Hepatocyte (in vitro differentiated cells): ENCODE measurements around the gene EFHC2. TPM values are rescaled to one million over a fixed set of nuclear protein-coding genes. Genes with fewer than 3 reads are reported as not detected.

Source experiments
- DNase-seq: peaks from one replicate; pipeline ENCODE4 v3.0.0-alpha.2; 2016; ENCODE audit warnings: low spot score
- H2AFZ ChIP-seq: fragments of 200-600 bp; sonication (generic); 2 replicates; pipeline ENCODE4 v1.6.0; 2016; ENCODE audit warnings: antibody characterized with exemption, mild to moderate bottlenecking
- H3K27ac ChIP-seq: fragments of 200-600 bp; sonication (generic); 2 replicates; pipeline ENCODE4 v1.5.1; 2016; ENCODE audit warnings: mild to moderate bottlenecking
- H3K27me3 ChIP-seq: fragments of 200-600 bp; sonication (generic); 2 replicates; pipeline ENCODE4 v1.6.1; 2016
- H3K36me3 ChIP-seq: fragments of 200-600 bp; sonication (generic); replicated peaks from 2 replicates; pipeline ENCODE4 v1.5.1; 2016; ENCODE audit warnings: low read depth; ENCODE audit not compliant: insufficient read depth
- H3K4me1 ChIP-seq: fragments of 200-600 bp; sonication (generic); 2 replicates; pipeline ENCODE4 v1.5.1; 2016; ENCODE audit warnings: mild to moderate bottlenecking, moderate library complexity; ENCODE audit not compliant: insufficient read depth
- H3K4me2 ChIP-seq: fragments of 200-600 bp; sonication (generic); 2 replicates; pipeline ENCODE4 v1.6.0; 2016
- H3K4me3 ChIP-seq: fragments of 200-600 bp; sonication (generic); 2 replicates; pipeline ENCODE4 v1.5.1; 2016; ENCODE audit warnings: mild to moderate bottlenecking
- H3K79me2 ChIP-seq: fragments of 200-600 bp; sonication (generic); 2 replicates; pipeline ENCODE4 v1.6.0; 2017; ENCODE audit warnings: mild to moderate bottlenecking
- H3K9me2 ChIP-seq: fragments of 200-600 bp; sonication (generic); replicated peaks from 2 replicates; pipeline ENCODE4 v1.6.0; 2017; ENCODE audit warnings: mild to moderate bottlenecking; ENCODE audit not compliant: insufficient read depth
- H3K9me3 ChIP-seq: fragments of 200-600 bp; sonication (generic); 2 replicates; pipeline ENCODE4 v1.5.1; 2016; ENCODE audit warnings: low read depth, mild to moderate bottlenecking
- H4K20me1 ChIP-seq: fragments of 200-600 bp; sonication (generic); 2 replicates; pipeline ENCODE4 v1.6.0; 2016; ENCODE audit warnings: mild to moderate bottlenecking; ENCODE audit not compliant: insufficient read depth, poor library complexity, severe bottlenecking
- EZH2 ChIP-seq: fragments of 200-600 bp; sonication (generic); IDR thresholded peaks from 2 replicates; pipeline ENCODE4 v1.6.1; 2016; ENCODE audit warnings: antibody characterized with exemption, mild to moderate bottlenecking, borderline replicate concordance
- EZH2phosphoT487 ChIP-seq: fragments of 200-600 bp; sonication (generic); IDR thresholded peaks from one replicate; pipeline ENCODE4 v1.6.1; 2018; ENCODE audit warnings: antibody characterized with exemption, mild to moderate bottlenecking, low read depth, moderate library complexity; ENCODE audit not compliant: unreplicated experiment, severe bottlenecking
- WGBS: methylation state at CpG from one replicate; pipeline ENCODE4 v1.1.6; 2016; ENCODE audit warnings: low lambda C conversion rate; ENCODE audit errors: missing lambda C conversion rate; 5-methylcytosine and 5-hydroxymethylcytosine counted together
- polyA plus RNA-seq: library from polyadenylated mRNA; unstranded; fragments of >200 nt; fragmentation: Nextera tagmentation; extraction: Ambion mirVana; gene quantifications from 2 replicates; pipeline ENCODE4 v1.2.1, GENCODE V29; 2016
- total RNA-seq: library from RNA; depleted of rRNA; stranded (reverse); fragments of >200 nt; gene quantifications from 2 replicates; pipeline ENCODE4 v1.2.3, GENCODE V29; 2014
- TF ChIP-seq, protein P1 (sequence below): fragments of 200-600 bp; sonication (generic); IDR thresholded peaks from 2 replicates; pipeline ENCODE4 v1.5.1; 2016; ENCODE audit warnings: antibody characterized with exemption, mild to moderate bottlenecking; ENCODE audit not compliant: poor library complexity

The EFHC2 gene
- total and polyA plus RNA-seq, 2 experiments from 2014 or later = 1.3 to 1.8 TPM

DNA sequence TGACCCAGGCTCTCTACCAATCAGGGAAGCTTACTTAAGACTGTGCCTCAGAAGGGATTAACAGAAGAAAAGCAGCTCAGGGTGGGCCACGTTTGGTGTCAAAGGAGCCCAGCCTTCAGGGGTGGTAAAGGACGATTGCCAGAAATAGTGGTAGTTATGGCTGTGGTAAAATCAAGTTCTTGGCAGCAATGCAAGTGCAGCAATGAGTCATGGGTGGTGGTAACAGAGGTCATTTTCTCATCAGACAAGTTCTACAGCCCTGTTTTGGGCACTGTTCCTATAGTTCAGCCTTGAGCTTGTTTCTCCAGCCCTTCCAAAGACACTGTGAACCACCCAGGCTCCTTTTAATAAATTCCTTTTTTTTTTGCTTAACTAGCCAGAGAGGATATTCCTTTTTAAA lies 120.3 kb downstream of the EFHC2 start:
- Histone ChIP-seq H3K4me2 (no peak overlapping the region), H3K79me2 (no peaks in the 10 kb centered on the region), H3K4me1 (no peaks in the 10 kb centered on the region), H4K20me1 (no peaks in the 10 kb centered on the region), H3K27ac (no peak overlapping the region), H3K4me3 (no peak overlapping the region), H2AFZ (no peak overlapping the region), H3K9me2 (no peaks in the 10 kb centered on the region), H3K36me3 (no peaks in the 10 kb centered on the region), H3K9me3 (no peaks in the 10 kb centered on the region), H3K27me3 (no peaks in the 10 kb centered on the region)
- TF ChIP-seq EZH2 = no peak
- TF ChIP-seq, protein P1, sequence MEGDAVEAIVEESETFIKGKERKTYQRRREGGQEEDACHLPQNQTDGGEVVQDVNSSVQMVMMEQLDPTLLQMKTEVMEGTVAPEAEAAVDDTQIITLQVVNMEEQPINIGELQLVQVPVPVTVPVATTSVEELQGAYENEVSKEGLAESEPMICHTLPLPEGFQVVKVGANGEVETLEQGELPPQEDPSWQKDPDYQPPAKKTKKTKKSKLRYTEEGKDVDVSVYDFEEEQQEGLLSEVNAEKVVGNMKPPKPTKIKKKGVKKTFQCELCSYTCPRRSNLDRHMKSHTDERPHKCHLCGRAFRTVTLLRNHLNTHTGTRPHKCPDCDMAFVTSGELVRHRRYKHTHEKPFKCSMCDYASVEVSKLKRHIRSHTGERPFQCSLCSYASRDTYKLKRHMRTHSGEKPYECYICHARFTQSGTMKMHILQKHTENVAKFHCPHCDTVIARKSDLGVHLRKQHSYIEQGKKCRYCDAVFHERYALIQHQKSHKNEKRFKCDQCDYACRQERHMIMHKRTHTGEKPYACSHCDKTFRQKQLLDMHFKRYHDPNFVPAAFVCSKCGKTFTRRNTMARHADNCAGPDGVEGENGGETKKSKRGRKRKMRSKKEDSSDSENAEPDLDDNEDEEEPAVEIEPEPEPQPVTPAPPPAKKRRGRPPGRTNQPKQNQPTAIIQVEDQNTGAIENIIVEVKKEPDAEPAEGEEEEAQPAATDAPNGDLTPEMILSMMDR = no peak
- no peak for TF ChIP-seq EZH2phosphoT487
- no peak for DNase-seq
- WGBS = 43% methylated on average over 2 of the region's 2 CpGs

DNA sequence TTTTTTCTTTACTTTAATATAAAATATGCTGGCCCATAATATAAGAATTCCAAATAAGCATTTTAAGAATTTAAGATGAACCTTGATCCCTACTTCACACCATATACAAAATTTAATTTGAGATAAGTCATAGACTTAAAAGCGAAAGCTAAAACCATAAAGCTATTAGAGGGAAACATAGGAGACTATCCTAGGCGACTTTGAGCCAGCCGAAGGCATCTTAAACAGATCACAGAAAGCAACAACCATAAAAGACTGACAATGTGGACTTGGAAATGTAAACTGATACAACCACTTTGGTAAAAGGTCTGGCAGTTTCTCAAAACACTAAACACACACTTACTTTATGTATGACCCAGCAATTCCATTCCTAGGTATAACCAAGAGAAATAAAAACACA lies 125.0 kb downstream of the EFHC2 start:
- Histone ChIP-seq H3K27me3 (no peaks in the 10 kb centered on the region), H3K9me2 (no peaks in the 10 kb centered on the region), H3K4me2 (no peak overlapping the region), H3K9me3 (no peaks in the 10 kb centered on the region), H3K4me1 (no peaks in the 10 kb centered on the region), H4K20me1 (no peaks in the 10 kb centered on the region), H2AFZ (no peak overlapping the region), H3K36me3 (no peaks in the 10 kb centered on the region), H3K4me3 (no peak overlapping the region), H3K27ac (no peak overlapping the region), H3K79me2 (no peaks in the 10 kb centered on the region)
- WGBS = 51% methylated on average over 3 of the region's 3 CpGs
- DNase-seq = no peak
- TF ChIP-seq EZH2phosphoT487 (no peak), EZH2 (no peak)
- TF ChIP-seq, protein P1 = no peak

DNA sequence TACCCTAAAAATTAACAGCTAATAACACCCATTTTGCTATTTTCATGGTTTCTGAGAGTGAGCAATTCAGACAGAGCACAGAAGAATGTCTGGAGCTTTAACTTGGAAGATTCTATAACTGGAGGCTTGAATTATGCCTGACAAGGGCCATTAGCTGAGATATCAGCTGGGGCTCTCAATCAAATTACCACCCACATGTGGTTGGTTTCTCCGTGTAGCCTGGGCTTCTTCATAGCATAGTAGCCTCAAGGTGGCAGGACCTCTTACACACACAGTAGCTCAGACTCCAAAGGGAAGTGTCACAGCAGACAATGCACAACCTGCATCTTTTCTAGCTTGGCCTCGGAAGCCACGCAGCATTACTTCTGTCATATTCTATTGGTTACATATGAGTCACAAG lies 127.3 kb downstream of the EFHC2 start:
- Histone ChIP-seq H3K4me1 (no peaks in the 10 kb centered on the region), H3K4me2 (no peak overlapping the region), H3K9me3 (no peaks in the 10 kb centered on the region), H3K27me3 (no peaks in the 10 kb centered on the region), H3K4me3 (no peak overlapping the region), H3K27ac (no peak overlapping the region), H2AFZ (no peak overlapping the region), H3K79me2 (no peaks in the 10 kb centered on the region), H3K36me3 (no peaks in the 10 kb centered on the region), H3K9me2 (no peaks in the 10 kb centered on the region), H4K20me1 (no peaks in the 10 kb centered on the region)
- TF ChIP-seq, protein P1 = no peak
- no peak for TF ChIP-seq EZH2
- no peak for TF ChIP-seq EZH2phosphoT487
- DNase-seq = no peak
- WGBS = 88% methylated on average over 3 of the region's 3 CpGs

DNA sequence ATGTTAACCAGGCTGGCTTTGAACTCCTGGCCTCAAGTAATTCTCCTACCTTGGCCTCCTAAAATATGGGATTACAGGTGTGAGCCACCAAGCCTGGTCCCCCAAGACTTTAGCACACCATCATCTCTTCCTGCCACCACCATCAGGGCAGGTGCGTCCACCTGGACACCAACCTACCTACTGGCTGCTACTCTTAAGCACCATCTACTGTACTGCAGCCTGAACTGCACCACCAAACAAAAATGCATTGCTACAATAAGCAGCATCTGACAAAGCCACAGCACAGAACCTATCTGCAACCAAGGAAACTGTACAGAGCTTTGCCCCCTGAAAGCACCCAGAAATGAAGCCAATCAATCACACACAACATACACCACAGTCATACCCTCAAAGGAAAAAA lies 139.7 kb downstream of the EFHC2 start:
- no peak overlapping the region for H2AFZ ChIP-seq
- H3K4me2 ChIP-seq = no peak overlapping the region
- no peak overlapping the region for H3K27ac ChIP-seq
- 76% methylated on average over 1 of the region's 1 CpG for WGBS
- no peak overlapping the region for H3K4me3 ChIP-seq
- H3K4me1 ChIP-seq = no peaks in the 10 kb centered on the region
- no peaks in the 10 kb centered on the region for H3K79me2 ChIP-seq
- H3K9me2 ChIP-seq = no peaks in the 10 kb centered on the region
- H3K9me3 ChIP-seq = no peaks in the 10 kb centered on the region
- H3K27me3 ChIP-seq = no peaks in the 10 kb centered on the region
- DNase-seq = no peak
- TF ChIP-seq EZH2 = no peak
- TF ChIP-seq, protein P1 = no peak
- no peak for TF ChIP-seq EZH2phosphoT487
- H4K20me1 ChIP-seq = no peaks in the 10 kb centered on the region
- H3K36me3 ChIP-seq = no peaks in the 10 kb centered on the region
